Activated naive CD4-positive, alpha-beta T cell treated with anti-CD3 and anti-CD28 coated beads, Interleukin-2, amount 50 U/mL, for 24 hours (primary cell): ENCODE data around the gene ABCG1.
A peak's percentile ranks its signal among the peaks of the same experiment; 100 is the strongest.

Experiments used
- H3K27ac Mint-ChIP-seq: one replicate; pipeline ENCODE4 v1.8.0; 2021; ENCODE audit warnings: mild to moderate bottlenecking, mixed read lengths
- H3K27me3 Mint-ChIP-seq: one replicate; pipeline ENCODE4 v1.8.0; 2021; ENCODE audit warnings: mixed read lengths
- H3K36me3 Mint-ChIP-seq: one replicate; pipeline ENCODE4 v1.8.0; 2021; ENCODE audit warnings: mixed read lengths
- H3K4me1 Mint-ChIP-seq: one replicate; pipeline ENCODE4 v1.8.0; 2021; ENCODE audit warnings: mixed read lengths
- H3K4me3 Mint-ChIP-seq: one replicate; pipeline ENCODE4 v1.8.0; 2021; ENCODE audit warnings: mild to moderate bottlenecking, mixed read lengths
- H3K9me3 Mint-ChIP-seq: one replicate; pipeline ENCODE4 v1.8.0; 2021; ENCODE audit warnings: mixed read lengths

The ABCG1 gene

DNA sequence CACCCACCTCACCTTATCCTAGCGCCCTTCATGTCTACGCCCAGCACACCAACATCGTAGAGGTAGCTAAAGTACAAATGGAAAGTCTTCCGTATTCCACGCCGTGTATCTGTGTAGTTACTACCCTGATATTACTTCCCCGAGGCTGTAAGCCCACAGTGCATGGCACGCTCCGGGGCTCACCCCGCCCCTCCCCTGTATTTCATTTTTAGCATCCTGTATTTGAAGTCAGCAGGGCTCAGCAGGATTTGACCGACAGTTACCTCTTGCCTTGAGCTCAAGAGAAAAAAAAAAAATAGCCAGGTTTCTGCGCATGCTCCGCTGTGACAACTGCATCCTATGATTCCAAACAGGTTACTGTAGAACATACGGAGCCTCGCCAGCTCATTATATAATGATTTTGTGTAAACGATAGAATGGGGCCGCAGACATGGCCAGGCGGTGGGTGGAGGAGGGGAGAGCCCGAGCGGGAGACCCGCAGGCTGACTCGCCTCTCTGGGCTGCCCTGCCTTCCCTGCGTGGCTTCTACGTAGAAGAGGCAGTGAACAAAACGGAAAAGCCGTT lies 1.3 kb downstream of the ABCG1 start:
- Mint-ChIP-seq H3K4me3 (peak overlapping the region; percentile 92), H3K27ac (peak overlapping the region; percentile 53), H3K4me1 (peaks cover 42% of the 10 kb centered on the region), H3K36me3 (peaks cover 2% of the 10 kb centered on the region), H3K27me3 (no peaks in the 10 kb centered on the region), H3K9me3 (no peaks in the 10 kb centered on the region)

DNA sequence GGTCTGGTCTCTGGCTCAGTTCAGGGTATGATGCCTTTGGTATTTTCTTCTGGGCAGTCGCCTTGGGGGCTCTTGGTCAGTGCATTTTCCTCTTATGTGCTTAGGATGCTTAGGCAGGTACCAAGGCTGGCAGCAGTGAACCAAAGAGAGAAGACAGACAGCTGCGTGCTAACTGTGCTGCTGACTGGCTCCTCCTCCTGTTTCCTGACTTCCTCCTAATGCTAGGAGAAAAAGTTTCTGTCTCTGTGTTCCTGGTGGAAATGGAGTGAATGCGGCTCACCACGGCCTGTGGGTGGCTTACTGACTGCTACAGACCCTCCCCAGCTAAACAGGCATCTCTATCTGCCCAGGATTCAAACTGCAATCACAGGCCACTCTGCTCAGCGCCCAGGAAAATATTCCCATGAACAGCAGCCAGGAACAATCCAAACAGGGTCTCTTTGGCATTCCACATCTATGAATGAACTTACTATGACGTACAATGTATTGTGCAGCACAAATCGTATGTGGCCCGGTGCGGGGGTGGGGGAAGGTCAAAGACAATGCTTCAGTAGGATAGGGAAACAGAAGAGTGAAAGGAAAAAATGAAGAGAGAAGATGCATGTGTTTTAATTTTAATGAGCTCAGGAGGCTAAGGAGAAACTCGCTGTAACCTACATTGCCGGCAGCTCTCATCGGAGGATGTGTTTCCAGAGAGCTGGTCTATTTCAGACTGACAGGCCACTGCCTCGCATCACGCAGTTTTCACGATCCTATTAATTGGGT lies 2.8 kb downstream of the ABCG1 start:
- Mint-ChIP-seq H3K27ac (no peak overlapping the region), H3K36me3 (peaks cover 4% of the 10 kb centered on the region), H3K4me3 (no peak overlapping the region), H3K27me3 (no peaks in the 10 kb centered on the region), H3K9me3 (no peaks in the 10 kb centered on the region), H3K4me1 (peaks cover 57% of the 10 kb centered on the region)

DNA sequence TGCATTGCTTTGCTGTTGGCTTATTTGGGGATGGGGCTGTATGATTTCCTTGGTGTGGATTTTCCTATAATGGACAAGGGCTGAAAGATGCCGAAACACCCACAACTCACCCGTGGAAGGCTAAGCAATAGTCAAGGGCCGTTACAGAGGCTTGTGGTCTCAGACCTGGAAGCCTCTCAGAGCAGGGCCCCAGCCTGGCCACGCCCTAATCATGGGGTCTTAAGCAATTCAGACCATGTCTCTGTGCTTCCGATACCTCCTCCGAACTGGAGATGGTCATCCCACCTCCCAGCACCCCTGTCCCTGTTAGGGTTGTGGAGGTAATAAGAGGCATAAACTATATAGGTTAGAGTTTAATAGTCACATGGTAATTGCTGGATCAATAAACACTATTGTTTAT lies 3.4 kb downstream of the ABCG1 start:
- peaks cover 5% of the 10 kb centered on the region for H3K36me3 Mint-ChIP-seq
- H3K4me3 Mint-ChIP-seq = no peak overlapping the region
- H3K27ac Mint-ChIP-seq = no peak overlapping the region
- no peaks in the 10 kb centered on the region for H3K9me3 Mint-ChIP-seq
- peaks cover 63% of the 10 kb centered on the region for H3K4me1 Mint-ChIP-seq
- H3K27me3 Mint-ChIP-seq = no peaks in the 10 kb centered on the region

DNA sequence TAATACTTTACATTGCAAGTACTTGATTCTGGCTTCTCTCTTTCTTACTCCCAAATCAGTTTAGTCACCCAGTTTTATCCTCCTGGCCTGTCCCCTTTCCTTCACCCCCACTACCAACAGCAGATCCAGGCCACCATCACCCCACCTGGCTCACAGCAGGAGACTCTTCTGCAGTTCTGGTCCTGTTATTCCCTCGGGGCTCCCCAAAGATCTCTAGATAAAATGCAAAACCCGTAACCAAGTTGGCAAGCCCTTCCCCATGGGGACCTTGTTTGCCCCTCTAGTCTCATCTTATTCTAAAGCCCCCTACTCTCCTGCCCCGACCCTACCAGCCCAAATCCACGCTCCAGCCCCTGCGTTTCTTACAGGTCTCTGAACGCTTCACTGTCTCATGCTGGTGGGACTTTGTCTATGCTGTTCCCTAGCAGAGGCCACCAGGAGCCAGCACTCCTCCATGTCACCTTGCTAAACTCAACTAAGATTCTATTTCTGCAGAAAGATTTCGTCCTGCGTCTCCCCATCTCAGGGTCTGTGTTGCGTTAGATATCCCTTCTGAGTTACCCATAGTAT lies 4.0 kb downstream of the ABCG1 start:
- H3K27me3 Mint-ChIP-seq = no peaks in the 10 kb centered on the region
- H3K27ac Mint-ChIP-seq = peak overlapping the region; percentile 25
- H3K9me3 Mint-ChIP-seq = no peaks in the 10 kb centered on the region
- no peak overlapping the region for H3K4me3 Mint-ChIP-seq
- H3K36me3 Mint-ChIP-seq = peaks cover 5% of the 10 kb centered on the region
- H3K4me1 Mint-ChIP-seq = peaks cover 68% of the 10 kb centered on the region

DNA sequence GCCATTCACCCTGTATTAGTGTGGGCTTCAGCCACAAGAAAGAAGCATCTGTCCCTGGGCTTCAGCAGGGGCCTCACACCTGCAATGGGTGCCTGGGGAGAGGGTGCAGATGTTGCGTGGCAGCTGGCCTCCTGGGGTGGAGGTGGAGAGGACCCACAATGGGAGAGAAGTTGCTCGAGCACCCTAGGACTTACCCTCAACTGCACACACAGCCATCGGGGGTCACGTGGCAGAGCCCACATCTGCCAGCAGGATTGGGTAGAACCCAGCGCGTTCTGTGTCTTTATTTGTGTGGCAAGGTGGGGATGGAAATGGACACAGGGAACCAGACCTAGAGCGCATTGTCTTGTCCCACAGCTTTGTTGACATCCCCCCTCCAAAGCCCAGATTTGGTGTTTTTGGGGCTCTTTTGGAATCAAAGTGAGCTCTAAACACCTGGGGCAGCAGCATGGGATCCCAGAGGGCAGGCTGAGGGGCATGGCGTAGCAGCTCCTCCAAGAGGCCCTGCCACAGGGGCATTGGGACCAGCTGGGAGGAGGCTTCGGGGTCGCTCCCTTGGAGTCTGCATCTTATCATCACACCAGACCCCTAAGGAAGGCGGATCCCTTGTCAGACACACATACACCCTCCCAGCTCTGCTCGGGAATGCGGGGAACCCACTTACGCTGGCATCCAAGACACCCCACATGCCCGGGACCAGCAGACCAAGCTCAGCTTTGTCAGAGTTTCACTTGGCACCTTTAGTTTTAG lies 5.1 kb downstream of the ABCG1 start:
- Mint-ChIP-seq H3K9me3 (no peaks in the 10 kb centered on the region), H3K4me3 (no peak overlapping the region), H3K4me1 (peaks cover 79% of the 10 kb centered on the region), H3K27me3 (no peaks in the 10 kb centered on the region), H3K36me3 (peaks cover 5% of the 10 kb centered on the region), H3K27ac (no peak overlapping the region)

DNA sequence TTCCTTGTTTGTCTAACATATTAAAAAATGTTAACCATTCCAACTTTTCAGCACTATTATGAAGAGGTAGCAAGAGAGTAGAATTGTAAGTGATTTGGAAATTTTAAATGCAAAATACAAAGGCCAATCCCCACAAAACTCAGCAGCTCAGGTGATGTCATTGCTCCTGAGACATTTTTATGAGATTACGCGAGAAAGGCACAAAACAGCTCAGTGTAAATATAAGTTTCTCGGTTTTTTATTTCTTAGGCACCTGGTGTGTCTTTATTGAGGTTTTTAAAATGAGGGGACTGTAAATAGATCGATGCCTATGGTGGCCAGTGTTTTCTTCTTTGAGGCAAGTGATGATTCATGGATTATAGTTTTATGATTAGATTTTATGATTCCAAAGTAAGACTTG lies 6.1 kb downstream of the ABCG1 start:
- Mint-ChIP-seq H3K27me3 (no peaks in the 10 kb centered on the region), H3K4me1 (peaks cover 88% of the 10 kb centered on the region), H3K36me3 (peaks cover 5% of the 10 kb centered on the region), H3K9me3 (no peaks in the 10 kb centered on the region), H3K4me3 (no peak overlapping the region), H3K27ac (no peak overlapping the region)

DNA sequence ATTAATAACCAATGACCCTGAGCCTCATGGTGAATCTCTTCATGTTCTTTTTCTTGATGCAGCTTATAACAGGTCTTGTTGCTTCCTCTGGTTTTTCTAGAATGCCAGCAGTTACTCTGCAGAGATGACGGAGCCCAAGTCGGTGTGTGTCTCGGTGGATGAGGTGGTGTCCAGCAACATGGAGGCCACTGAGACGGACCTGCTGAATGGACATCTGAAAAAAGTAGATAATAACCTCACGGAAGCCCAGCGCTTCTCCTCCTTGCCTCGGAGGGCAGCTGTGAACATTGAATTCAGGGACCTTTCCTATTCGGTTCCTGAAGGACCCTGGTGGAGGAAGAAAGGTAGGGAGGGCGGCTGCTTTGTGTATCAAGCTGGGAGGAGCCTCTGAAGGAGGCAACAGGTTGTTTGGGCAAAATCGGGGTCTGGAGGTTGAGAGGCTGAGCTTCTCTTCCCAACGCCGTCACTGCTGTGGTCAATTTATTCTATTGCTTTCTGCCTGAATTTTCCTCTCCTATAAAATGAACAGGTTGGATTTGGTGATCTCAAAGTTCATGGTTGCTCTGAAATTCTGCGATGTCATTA lies 6.7 kb downstream of the ABCG1 start:
- H3K27ac Mint-ChIP-seq = peak overlapping the region; percentile 19
- peaks cover 5% of the 10 kb centered on the region for H3K36me3 Mint-ChIP-seq
- H3K4me3 Mint-ChIP-seq = no peak overlapping the region
- no peaks in the 10 kb centered on the region for H3K9me3 Mint-ChIP-seq
- peaks cover 88% of the 10 kb centered on the region for H3K4me1 Mint-ChIP-seq
- no peaks in the 10 kb centered on the region for H3K27me3 Mint-ChIP-seq

DNA sequence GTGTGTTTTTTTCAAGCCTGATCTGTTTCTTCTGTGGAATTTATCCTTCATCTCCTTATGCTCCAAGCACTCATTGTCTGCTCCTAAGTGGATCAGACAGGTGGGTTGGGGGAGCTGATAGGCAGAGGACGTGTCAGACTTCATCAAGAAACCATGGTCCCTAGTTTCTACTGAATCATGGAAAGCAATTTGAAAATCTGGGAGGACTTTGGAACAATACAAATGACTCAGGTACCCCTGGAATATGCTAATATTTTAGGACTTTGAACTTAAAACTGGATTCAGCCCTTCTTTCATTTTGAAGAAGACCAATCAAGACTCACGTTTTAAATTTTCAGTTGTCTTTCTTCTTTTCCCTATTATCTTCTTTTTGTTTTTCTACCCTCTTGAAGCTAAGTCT lies 7.7 kb downstream of the ABCG1 start:
- peaks cover 90% of the 10 kb centered on the region for H3K4me1 Mint-ChIP-seq
- peaks cover 5% of the 10 kb centered on the region for H3K36me3 Mint-ChIP-seq
- H3K9me3 Mint-ChIP-seq = no peaks in the 10 kb centered on the region
- no peak overlapping the region for H3K4me3 Mint-ChIP-seq
- no peaks in the 10 kb centered on the region for H3K27me3 Mint-ChIP-seq
- no peak overlapping the region for H3K27ac Mint-ChIP-seq

DNA sequence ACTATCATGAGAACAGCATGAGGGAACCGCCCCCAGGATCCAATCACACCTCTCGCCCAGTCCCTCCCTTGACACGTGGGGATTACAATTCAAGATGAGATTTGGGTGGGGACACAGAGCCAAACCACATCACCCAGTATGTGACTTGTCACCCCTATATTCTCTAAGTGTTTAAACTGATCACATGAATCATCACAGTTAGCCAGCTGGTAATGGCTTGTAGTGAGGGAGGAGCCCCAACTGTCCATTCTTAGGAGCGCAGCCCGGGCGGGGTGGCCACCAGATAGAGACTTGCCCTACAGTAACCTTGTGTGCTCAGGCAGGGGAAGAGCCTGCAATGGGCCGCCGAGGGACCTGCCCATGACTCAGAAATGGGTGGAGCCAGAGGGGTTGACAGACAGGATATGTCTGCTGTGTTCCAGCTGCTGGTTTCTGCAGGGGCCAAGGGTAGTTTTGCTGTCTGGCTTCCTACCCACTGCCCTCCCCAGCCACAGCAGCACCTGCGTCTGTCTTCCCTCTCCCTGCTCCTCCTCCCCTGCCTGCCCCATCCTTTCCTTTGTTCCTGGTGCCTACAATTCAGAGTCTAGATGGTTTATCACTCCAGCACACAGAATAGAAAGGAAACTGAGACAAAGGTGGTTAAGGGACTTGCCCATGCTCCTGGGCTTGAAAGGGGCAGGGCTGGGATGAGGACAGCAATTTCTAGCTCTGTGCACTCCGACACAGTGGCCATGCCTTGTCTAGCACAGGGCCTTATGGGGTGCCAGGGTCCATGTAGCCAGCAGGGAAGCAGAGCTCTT lies 9.2 kb downstream of the ABCG1 start:
- no peaks in the 10 kb centered on the region for H3K9me3 Mint-ChIP-seq
- peaks cover 5% of the 10 kb centered on the region for H3K36me3 Mint-ChIP-seq
- peak overlapping the region; percentile 28 for H3K4me3 Mint-ChIP-seq
- H3K4me1 Mint-ChIP-seq = peaks cover 90% of the 10 kb centered on the region
- no peaks in the 10 kb centered on the region for H3K27me3 Mint-ChIP-seq
- peak overlapping the region; percentile 79 for H3K27ac Mint-ChIP-seq

DNA sequence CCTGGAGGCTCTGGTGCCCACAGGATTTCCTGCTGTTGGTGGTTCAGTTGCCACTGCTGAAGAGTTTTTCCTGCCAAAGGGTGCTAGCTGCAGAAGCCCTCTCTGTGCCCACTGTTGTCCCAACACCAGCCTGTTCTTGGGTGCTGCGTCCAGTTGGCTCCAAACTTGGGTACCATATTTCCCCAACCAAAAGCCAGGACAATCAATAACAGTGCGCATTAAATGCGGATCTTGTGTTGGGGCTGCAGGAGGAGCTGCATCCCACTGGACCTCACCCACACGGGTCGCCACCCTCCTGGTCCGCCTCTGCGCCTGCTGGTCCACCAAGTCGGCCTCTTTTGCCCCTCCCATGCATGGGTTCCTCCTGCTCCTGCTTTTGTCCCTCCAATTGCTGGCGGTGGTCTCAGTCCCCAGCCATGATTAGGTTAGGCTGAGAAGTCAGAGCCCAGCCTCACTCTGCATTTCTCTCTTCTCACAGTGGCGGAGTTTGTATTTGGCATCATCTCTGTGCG lies 9.8 kb downstream of the ABCG1 start:
- Mint-ChIP-seq H3K36me3 (peaks cover 3% of the 10 kb centered on the region), H3K4me3 (no peak overlapping the region), H3K9me3 (no peaks in the 10 kb centered on the region), H3K27ac (peak overlapping the region; percentile 59), H3K4me1 (peaks cover 90% of the 10 kb centered on the region), H3K27me3 (no peaks in the 10 kb centered on the region)

DNA sequence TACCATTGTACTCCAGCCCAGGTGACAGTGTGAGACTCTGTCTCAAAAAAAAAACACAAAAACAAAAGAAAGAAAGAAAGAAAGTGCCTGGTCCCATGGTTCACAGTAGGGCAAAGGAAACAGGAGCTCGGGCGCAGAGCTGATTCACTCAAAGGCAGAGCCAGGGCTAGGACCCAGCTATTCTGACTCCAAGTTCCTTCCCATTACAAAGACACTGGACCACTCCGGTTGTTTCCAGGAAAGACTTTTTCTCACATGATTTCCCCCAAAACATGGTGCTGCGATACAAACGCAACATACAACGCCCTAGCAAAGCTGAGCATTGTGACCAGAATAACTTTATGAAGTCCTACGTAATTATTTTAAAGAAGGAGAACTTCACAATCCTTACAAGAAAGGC lies 10.7 kb downstream of the ABCG1 start:
- H3K4me1 Mint-ChIP-seq = peaks cover 97% of the 10 kb centered on the region
- peaks cover 3% of the 10 kb centered on the region for H3K36me3 Mint-ChIP-seq
- H3K27me3 Mint-ChIP-seq = no peaks in the 10 kb centered on the region
- no peak overlapping the region for H3K4me3 Mint-ChIP-seq
- no peaks in the 10 kb centered on the region for H3K9me3 Mint-ChIP-seq
- peak overlapping the region; percentile 55 for H3K27ac Mint-ChIP-seq

DNA sequence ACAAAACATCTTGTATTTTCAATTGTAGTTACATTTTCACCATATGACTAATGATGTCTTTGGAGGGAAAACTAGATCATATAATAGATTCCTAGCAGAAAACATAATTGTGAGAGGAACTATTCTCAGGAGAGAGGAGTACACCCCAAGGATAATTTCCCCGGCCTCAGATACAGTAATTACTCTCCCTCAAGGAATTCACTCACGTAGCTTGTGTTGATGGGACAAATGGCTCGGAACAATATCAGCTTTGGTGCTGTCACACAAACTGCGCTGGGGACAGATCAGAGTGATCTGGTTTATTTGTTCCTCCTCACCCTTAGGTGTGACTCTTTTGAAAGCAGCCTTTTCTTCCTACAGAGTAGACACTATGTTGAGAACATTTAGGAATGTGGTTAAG lies 11.2 kb downstream of the ABCG1 start:
- Mint-ChIP-seq H3K27ac (no peak overlapping the region), H3K36me3 (peaks cover 3% of the 10 kb centered on the region), H3K4me3 (no peak overlapping the region), H3K9me3 (no peaks in the 10 kb centered on the region), H3K27me3 (no peaks in the 10 kb centered on the region), H3K4me1 (peaks cover 95% of the 10 kb centered on the region)

DNA sequence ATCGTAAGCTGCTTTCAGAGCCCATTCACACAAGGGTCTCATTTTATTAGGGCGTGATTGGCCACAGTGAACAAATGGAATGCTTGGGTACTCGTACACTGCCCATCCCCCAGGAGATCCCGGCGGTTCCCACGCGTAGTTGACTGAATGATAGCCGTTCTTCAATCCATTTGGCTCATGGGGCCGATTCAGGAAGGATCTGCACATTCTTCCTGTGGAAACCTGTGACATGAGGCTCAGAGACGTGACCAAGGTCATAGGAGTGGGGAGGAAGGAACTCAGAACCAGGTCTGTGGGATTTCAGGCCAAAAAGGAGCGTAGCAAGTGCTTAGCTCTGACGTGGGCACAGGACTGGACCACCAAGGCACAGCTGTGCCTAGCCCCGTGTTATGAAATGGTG lies 11.7 kb downstream of the ABCG1 start:
- H3K9me3 Mint-ChIP-seq = no peaks in the 10 kb centered on the region
- no peak overlapping the region for H3K4me3 Mint-ChIP-seq
- H3K27me3 Mint-ChIP-seq = no peaks in the 10 kb centered on the region
- peaks cover 95% of the 10 kb centered on the region for H3K4me1 Mint-ChIP-seq
- peaks cover 3% of the 10 kb centered on the region for H3K36me3 Mint-ChIP-seq
- no peak overlapping the region for H3K27ac Mint-ChIP-seq

DNA sequence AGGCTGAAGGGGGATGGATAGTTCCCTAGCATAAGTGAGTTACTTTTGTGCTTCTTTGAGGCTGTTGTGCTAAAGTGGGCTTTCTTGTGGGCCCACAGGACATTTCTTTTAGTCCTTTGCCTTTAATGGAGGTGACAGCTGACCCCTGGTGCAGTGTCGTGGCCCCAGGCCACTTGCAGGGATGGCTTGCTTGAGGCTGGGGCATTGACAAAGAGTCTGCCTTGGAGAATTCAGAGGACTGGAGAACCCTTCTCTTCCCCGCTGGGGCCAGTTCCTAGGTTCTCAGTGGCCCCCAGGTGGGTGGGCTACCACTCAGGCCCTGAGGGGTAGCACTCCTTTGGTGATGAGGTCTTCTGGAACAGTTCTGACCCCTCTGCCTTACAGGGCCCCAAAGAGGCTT lies 12.8 kb downstream of the ABCG1 start:
- Mint-ChIP-seq H3K4me3 (no peak overlapping the region), H3K27me3 (no peaks in the 10 kb centered on the region), H3K27ac (no peak overlapping the region), H3K36me3 (peaks cover 2% of the 10 kb centered on the region), H3K4me1 (peaks cover 95% of the 10 kb centered on the region), H3K9me3 (no peaks in the 10 kb centered on the region)
